CD8-positive, alpha-beta memory T cell (primary cell): Measurements from ENCODE around the gene FADS3. TPM values are rescaled to one million over a fixed set of nuclear protein-coding genes. Genes with fewer than 3 reads are reported as not detected.

Source experiments
- CTCF ChIA-PET: fragments of 350-600 bp; sonication (Branson Sonifier 250); formaldehyde crosslinking; loops from one replicate; lab custom pipeline; 2021; ENCODE audit warnings: antibody characterized with exemption; lab: Charles Lee
- POLR2A ChIA-PET: fragments of 350-600 bp; sonication (Branson Sonifier 250); formaldehyde crosslinking; loops from one replicate; lab custom pipeline; 2021; ENCODE audit warnings: antibody characterized with exemption; lab: Charles Lee
- DNase-seq, 5 donors: peaks; one replicate each; pipeline versions ENCODE4 v3.0.0 to v3.0.0-alpha.2; 2020 to 2022; ENCODE audit warnings: mixed read lengths in 1 of 5
- H3K27ac ChIP-seq: one replicate; pipeline ENCODE4 v1.7.0; 2013; ENCODE audit warnings: low read depth, mild to moderate bottlenecking, low read length, moderate library complexity
- H3K27me3 ChIP-seq: 2 replicates; pipeline ENCODE4 v1.7.0; 2013; ENCODE audit warnings: low read length, mild to moderate bottlenecking; ENCODE audit not compliant: insufficient read depth, poor library complexity, severe bottlenecking
- H3K36me3 ChIP-seq: 2 replicates; pipeline ENCODE4 v1.7.0; 2013; ENCODE audit warnings: mild to moderate bottlenecking, low read length, moderate library complexity; ENCODE audit not compliant: insufficient read depth
- H3K4me1 ChIP-seq: 2 replicates; pipeline ENCODE4 v1.7.0; 2013; ENCODE audit warnings: mild to moderate bottlenecking, low read length, moderate library complexity; ENCODE audit not compliant: insufficient read depth
- H3K4me3 ChIP-seq: 2 replicates; pipeline ENCODE4 v1.7.0; 2013; ENCODE audit warnings: mild to moderate bottlenecking, low read length
- H3K9me3 ChIP-seq: 2 replicates; pipeline ENCODE4 v1.7.0; 2013; ENCODE audit warnings: mild to moderate bottlenecking, low read length
- H3K27ac Mint-ChIP-seq, 8 donors: one replicate each; pipeline ENCODE4 v1.8.0; 2020 to 2021; ENCODE audit warnings: mixed read lengths in 8 of 8, mild to moderate bottlenecking in 6 of 8, inconsistent platforms in 3 of 8, moderate library complexity in 3 of 8
- H3K27me3 Mint-ChIP-seq, 2 donors: one replicate each; pipeline ENCODE4 v1.8.0; 2020 to 2021; ENCODE audit warnings: mixed read lengths in 2 of 2, mild to moderate bottlenecking in 1 of 2, moderate library complexity in 1 of 2
- H3K36me3 Mint-ChIP-seq, 3 donors: one replicate each; pipeline ENCODE4 v1.8.0; 2020 to 2021; ENCODE audit warnings: mixed read lengths in 3 of 3, inconsistent platforms in 1 of 3, mild to moderate bottlenecking in 1 of 3
- H3K4me1 Mint-ChIP-seq, 3 donors: one replicate each; pipeline ENCODE4 v1.8.0; 2020 to 2021; ENCODE audit warnings: mixed read lengths in 3 of 3, inconsistent platforms in 1 of 3, mild to moderate bottlenecking in 1 of 3
- H3K4me3 Mint-ChIP-seq, 7 donors: one replicate each; pipeline ENCODE4 v1.8.0; 2020 to 2021; ENCODE audit warnings: mixed read lengths in 7 of 7, mild to moderate bottlenecking in 6 of 7, moderate library complexity in 4 of 7, inconsistent platforms in 2 of 7
- H3K9me3 Mint-ChIP-seq, 5 donors: one replicate each; pipeline ENCODE4 v1.8.0; 2020 to 2022; ENCODE audit warnings: mixed read lengths in 5 of 5, mild to moderate bottlenecking in 3 of 5, moderate library complexity in 2 of 5, inconsistent platforms in 1 of 5
- polyA plus RNA-seq: library from polyadenylated mRNA; unstranded; fragments of 300-500 nt; fragmentation: Illumina TruSeq; gene quantifications from one replicate; pipeline ENCODE4 v1.2.3, GENCODE V29; 2021
- total RNA-seq, 2 experiments: library from RNA; stranded (reverse); gene quantifications; one replicate each; pipeline ENCODE4 v1.2.3, GENCODE V29; 2021

The FADS3 gene
- total and polyA plus RNA-seq, 3 experiments from 2014 or later, result 2.6 to 7.7 (median 5.8) TPM

GRCh38 chr11:61892085-61892370 is 683 bp upstream of the FADS3 start:
- peaks cover 4 to 11% (median 4%) of the 10 kb centered on the region in 3 donors for H3K4me1 Mint-ChIP-seq
- peaks cover 12% of the 10 kb centered on the region for H3K4me1 ChIP-seq
- peak overlapping the region; percentile 39 for H3K4me3 ChIP-seq
- H3K9me3 Mint-ChIP-seq, result no peaks in the 10 kb centered on the region
- no peak for DNase-seq
- peak overlapping the region; percentile 73 to 91 (median 81) for H3K4me3 Mint-ChIP-seq
- no peak overlapping the region for H3K27ac ChIP-seq
- H3K27me3 Mint-ChIP-seq, result no peaks in the 10 kb centered on the region
- no peaks in the 10 kb centered on the region for H3K27me3 ChIP-seq
- H3K9me3 ChIP-seq, result no peaks in the 10 kb centered on the region
- H3K36me3 Mint-ChIP-seq, result no peaks in the 10 kb centered on the region
- POLR2A ChIA-PET, result interaction anchor here (1.5 kb wide), 1 partner anchor 76 kb away, joined by 3 read pairs; no protein-coding TSS in a partner anchor
- CTCF ChIA-PET, result interaction anchor here (1.3 to 2.9 kb wide), 3 partner anchors 56 to 216 kb away, joined by 3 to 18 read pairs (median 3); no protein-coding TSS in a partner anchor
- H3K36me3 ChIP-seq, result no peaks in the 10 kb centered on the region
- H3K27ac Mint-ChIP-seq, result peak overlapping the region in 5 of 8 donors; percentile 24 to 88 (median 76)

DNA sequence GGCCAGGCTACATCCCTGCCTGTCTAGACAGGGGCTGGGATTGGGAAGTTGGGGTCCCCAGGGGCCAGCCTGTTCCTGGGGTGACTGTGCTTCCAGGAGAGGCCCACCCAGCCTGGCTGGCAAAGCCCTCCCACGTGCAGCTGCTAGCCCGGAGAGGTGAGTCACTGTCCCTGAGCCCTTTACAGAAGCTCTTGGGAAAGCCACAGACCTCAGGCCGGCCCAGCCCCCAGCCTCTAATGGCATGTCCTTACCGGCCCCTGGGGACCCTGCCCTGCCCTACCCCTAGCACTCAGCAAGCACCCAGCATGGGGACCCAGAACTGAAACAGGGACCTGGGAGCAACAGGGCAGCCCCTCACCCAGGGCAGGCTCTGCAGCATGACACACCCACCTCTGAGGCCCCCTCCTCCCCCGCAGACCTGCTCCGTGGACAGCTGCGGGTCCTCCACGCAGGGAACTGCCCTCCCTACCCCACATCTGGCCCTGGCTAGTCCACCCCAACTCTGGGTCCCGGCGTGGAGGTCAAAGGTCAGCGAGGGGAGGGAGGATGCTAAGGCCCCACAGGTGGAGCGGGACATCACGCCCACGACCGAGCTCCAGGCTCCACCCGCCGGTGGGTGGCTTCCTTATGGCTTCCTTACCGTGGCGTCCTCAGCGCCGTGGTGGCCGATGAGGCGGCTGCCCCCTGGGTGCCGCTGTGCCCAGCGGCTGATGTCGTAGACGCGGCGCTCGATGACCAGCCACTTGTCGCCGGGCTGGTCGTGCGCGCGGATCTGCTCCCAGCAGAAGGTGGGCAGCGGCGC is 615 bp downstream of the FADS3 start:
- Mint-ChIP-seq H3K9me3 (no peaks in the 10 kb centered on the region), H3K4me1 (peaks cover 4 to 11% (median 4%) of the 10 kb centered on the region in 3 donors), H3K36me3 (no peaks in the 10 kb centered on the region), H3K4me3 (peak overlapping the region; percentile 62 to 91 (median 83)), H3K27ac (peak overlapping the region in 6 of 8 donors; percentile 50 to 90 (median 80)), H3K27me3 (no peaks in the 10 kb centered on the region)
- Histone ChIP-seq H3K9me3 (no peaks in the 10 kb centered on the region), H3K36me3 (no peaks in the 10 kb centered on the region), H3K27ac (peak overlapping the region; percentile 61), H3K27me3 (no peaks in the 10 kb centered on the region), H3K4me1 (peaks cover 12% of the 10 kb centered on the region), H3K4me3 (peak overlapping the region; percentile 72)
- CTCF ChIA-PET, result interaction anchor here (1.2 to 3.1 kb wide), 3 partner anchors 8 to 191 kb away, joined by 3 to 12 read pairs (median 5); no protein-coding TSS in a partner anchor
- peak in 4 of 5 donors; percentile 28 to 66 (median 32) for DNase-seq
- POLR2A ChIA-PET, result interaction anchor here (1.5 kb wide), 1 partner anchor 77 kb away, joined by 3 read pairs; no protein-coding TSS in a partner anchor

GRCh38 chr11:61889831-61890230 is 1.5 kb downstream of the FADS3 start:
- CTCF ChIA-PET, result interaction anchor here (3.1 kb wide), 1 partner anchor 192 kb away, joined by 12 read pairs; no protein-coding TSS in a partner anchor
- POLR2A ChIA-PET, result no interaction called here
- Mint-ChIP-seq H3K36me3 (no peaks in the 10 kb centered on the region), H3K4me1 (peaks cover 4 to 11% (median 4%) of the 10 kb centered on the region in 3 donors), H3K4me3 (peak overlapping the region; percentile 29 to 75 (median 51)), H3K9me3 (no peaks in the 10 kb centered on the region), H3K27ac (peak overlapping the region in 1 of 8 donors; percentile 36), H3K27me3 (no peaks in the 10 kb centered on the region)
- no peaks in the 10 kb centered on the region for H3K36me3 ChIP-seq
- no peak overlapping the region for H3K27ac ChIP-seq
- no peaks in the 10 kb centered on the region for H3K9me3 ChIP-seq
- peaks cover 12% of the 10 kb centered on the region for H3K4me1 ChIP-seq
- no peak for DNase-seq
- H3K27me3 ChIP-seq, result no peaks in the 10 kb centered on the region
- H3K4me3 ChIP-seq, result no peak overlapping the region

GRCh38 chr11:61888590-61888989 is 2.8 kb downstream of the FADS3 start:
- no peaks in the 10 kb centered on the region for H3K27me3 Mint-ChIP-seq
- no peaks in the 10 kb centered on the region for H3K36me3 Mint-ChIP-seq
- H3K27me3 ChIP-seq, result no peaks in the 10 kb centered on the region
- H3K4me3 ChIP-seq, result no peak overlapping the region
- ChIA-PET POLR2A (no interaction called here), CTCF (interaction anchor here (1.2 to 3.1 kb wide), 2 partner anchors 10 to 193 kb away, joined by 7 to 12 read pairs; no protein-coding TSS in a partner anchor)
- H3K27ac Mint-ChIP-seq, result no peak overlapping the region
- H3K27ac ChIP-seq, result no peak overlapping the region
- peaks cover 12% of the 10 kb centered on the region for H3K4me1 ChIP-seq
- H3K4me1 Mint-ChIP-seq, result peaks cover 4 to 9% (median 4%) of the 10 kb centered on the region in 3 donors
- no peaks in the 10 kb centered on the region for H3K36me3 ChIP-seq
- no peak for DNase-seq
- H3K9me3 ChIP-seq, result no peaks in the 10 kb centered on the region
- peak overlapping the region in 2 of 7 donors; percentile 40 to 60 for H3K4me3 Mint-ChIP-seq
- no peaks in the 10 kb centered on the region for H3K9me3 Mint-ChIP-seq

DNA sequence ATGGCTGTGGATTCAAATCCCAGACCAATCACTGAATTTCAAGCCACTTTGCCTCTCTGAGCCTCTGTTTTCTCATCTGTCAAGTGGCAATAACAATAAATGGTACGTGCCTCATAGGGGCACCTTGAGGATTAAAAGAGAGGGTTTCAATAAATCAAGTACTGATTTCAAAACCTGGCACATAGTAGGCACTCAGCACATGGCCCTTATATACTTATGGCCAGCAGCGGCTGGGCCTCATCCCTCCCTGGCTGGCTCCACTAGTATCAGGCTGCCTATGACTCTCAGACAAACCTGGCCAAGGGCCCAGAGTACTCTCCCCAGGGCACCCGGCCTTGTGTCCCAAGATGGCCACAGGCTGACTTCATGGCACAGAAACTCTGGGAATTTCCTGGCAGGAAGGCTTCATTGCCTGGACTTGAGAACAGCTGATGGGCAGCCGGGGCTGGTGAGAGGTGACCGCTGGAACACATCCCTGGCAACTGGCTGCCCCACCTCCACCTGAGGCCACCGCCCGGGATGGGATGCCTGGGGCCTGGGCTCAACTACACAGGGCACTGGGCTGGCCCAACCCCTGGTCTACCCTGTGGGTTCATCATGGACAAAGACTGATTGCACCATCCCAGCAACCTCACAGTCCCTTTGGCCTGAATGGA is 3.4 kb downstream of the FADS3 start:
- POLR2A ChIA-PET, result no interaction called here
- H3K36me3 Mint-ChIP-seq, result no peaks in the 10 kb centered on the region
- Histone ChIP-seq H3K4me1 (peaks cover 12% of the 10 kb centered on the region), H3K4me3 (no peak overlapping the region), H3K36me3 (no peaks in the 10 kb centered on the region), H3K27ac (no peak overlapping the region), H3K9me3 (no peaks in the 10 kb centered on the region), H3K27me3 (no peaks in the 10 kb centered on the region)
- H3K4me1 Mint-ChIP-seq, result peaks cover 4 to 9% (median 4%) of the 10 kb centered on the region in 3 donors
- H3K27ac Mint-ChIP-seq, result no peak overlapping the region
- peak overlapping the region in 1 of 7 donors; percentile 60 for H3K4me3 Mint-ChIP-seq
- CTCF ChIA-PET, result interaction anchor here (1.2 to 3.1 kb wide), 2 partner anchors 11 to 194 kb away, joined by 7 to 12 read pairs; no protein-coding TSS in a partner anchor
- no peaks in the 10 kb centered on the region for H3K9me3 Mint-ChIP-seq
- H3K27me3 Mint-ChIP-seq, result no peaks in the 10 kb centered on the region
- no peak for DNase-seq

DNA sequence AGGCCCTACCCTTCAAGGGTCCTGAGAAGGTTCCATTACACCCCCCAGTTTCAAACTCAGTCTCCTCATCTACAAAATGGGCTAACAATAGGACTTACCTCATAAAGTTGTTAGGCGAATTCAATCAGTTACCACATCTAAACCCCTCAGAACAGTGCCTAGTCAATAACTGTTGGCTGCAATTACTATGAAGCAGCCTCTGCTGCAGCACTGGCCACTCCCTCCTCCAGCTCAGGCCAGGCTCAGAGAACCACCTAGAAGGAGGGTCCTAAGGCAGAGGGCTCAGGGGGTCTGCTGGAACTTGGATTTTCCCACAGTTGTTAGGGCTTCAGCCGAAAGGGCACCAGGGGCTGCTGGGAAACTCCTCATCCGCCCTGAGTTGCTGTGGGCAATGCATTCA is 4.7 kb downstream of the FADS3 start:
- POLR2A ChIA-PET, result no interaction called here
- DNase-seq, result no peak

DNA sequence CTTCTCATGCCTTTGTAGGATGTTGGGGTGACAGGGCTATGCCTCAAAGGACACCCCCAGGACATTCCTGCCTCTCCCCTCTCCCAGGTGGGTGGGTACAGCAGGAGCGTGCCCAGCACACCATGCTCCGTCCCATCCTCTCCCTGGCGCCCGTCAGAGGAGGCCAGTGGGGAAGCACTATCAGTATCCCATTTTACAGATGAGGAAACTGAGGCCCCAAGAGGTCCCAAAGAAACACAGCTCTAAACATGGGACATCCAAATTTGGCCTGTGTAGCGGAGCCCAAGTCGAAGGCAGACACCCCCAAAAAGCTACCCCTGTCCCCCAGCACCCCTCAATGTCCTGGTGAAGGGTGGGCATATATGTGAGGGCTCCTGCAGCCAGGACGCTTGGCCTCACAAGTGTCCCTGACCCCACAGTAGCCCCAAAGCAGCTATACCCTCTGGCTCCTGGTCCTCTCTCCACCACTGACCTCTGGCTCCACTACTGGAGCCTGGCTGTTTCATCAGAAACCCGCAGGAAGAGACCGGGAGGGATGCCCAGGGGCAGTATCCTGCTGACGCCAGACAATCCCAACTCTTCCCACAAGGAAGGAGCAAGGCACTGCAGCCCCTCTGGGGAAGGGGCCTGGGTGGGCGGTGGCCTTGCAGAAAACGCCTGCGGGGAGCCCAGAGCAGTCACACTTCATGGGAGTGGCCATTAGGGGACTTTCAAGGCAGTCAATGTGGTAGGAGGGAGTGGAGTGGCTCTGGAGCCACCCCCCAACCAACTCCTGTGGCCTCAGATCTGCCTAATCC is 5.4 kb downstream of the FADS3 start:
- Mint-ChIP-seq H3K27ac (peak overlapping the region in 1 of 8 donors; percentile 33), H3K27me3 (no peaks in the 10 kb centered on the region), H3K4me1 (peaks cover 2 to 5% (median 3%) of the 10 kb centered on the region in 3 donors), H3K9me3 (no peaks in the 10 kb centered on the region), H3K36me3 (no peaks in the 10 kb centered on the region), H3K4me3 (peak overlapping the region in 1 of 7 donors; percentile 40)
- ChIA-PET CTCF (interaction anchor here (1.1 to 1.5 kb wide), 2 partner anchors 13 to 196 kb away, joined by 3 to 6 read pairs; no protein-coding TSS in a partner anchor), POLR2A (interaction anchor here (0.6 kb wide), 1 partner anchor 458 kb away, joined by 3 read pairs; no protein-coding TSS in a partner anchor)
- Histone ChIP-seq H3K9me3 (no peaks in the 10 kb centered on the region), H3K4me1 (peaks cover 12% of the 10 kb centered on the region), H3K4me3 (no peak overlapping the region), H3K27me3 (no peaks in the 10 kb centered on the region), H3K27ac (no peak overlapping the region), H3K36me3 (no peaks in the 10 kb centered on the region)
- DNase-seq, result no peak

More for the DNA sequence above, 4.7 kb downstream of the FADS3 start:
- Histone ChIP-seq H3K4me3 (no peak overlapping the region), H3K27ac (no peak overlapping the region), H3K4me1 (peaks cover 12% of the 10 kb centered on the region), H3K27me3 (no peaks in the 10 kb centered on the region), H3K36me3 (no peaks in the 10 kb centered on the region), H3K9me3 (no peaks in the 10 kb centered on the region)
- CTCF ChIA-PET, result interaction anchor here (1.1 to 1.5 kb wide), 2 partner anchors 13 to 195 kb away, joined by 3 to 6 read pairs; no protein-coding TSS in a partner anchor
- H3K4me1 Mint-ChIP-seq, result peaks cover 2 to 6% (median 4%) of the 10 kb centered on the region in 3 donors
- H3K9me3 Mint-ChIP-seq, result no peaks in the 10 kb centered on the region
- H3K27me3 Mint-ChIP-seq, result no peaks in the 10 kb centered on the region
- no peaks in the 10 kb centered on the region for H3K36me3 Mint-ChIP-seq
- H3K4me3 Mint-ChIP-seq, result no peak overlapping the region
- no peak overlapping the region for H3K27ac Mint-ChIP-seq
